IMR-90 (cell line): Measurements from ENCODE around the gene AMBRA1. TPM values are rescaled to one million over a fixed set of nuclear protein-coding genes. Genes with fewer than 3 reads are reported as not detected.

Source experiments
- ATAC-seq: fragments of 200-7000 bp; cut with Tn5 transposase; 2 replicates; pipeline ENCODE4 v1.9.1; 2020; ENCODE audit warnings: low read depth, mild to moderate bottlenecking, moderate library complexity
- BruUV-seq: library from RNA; stranded (reverse); fragments of 400-500 nt; replicated peaks from 2 replicates; lab custom pipeline; 2021; lab: Mats Ljungman, UMichigan
- CTCF ChIA-PET: fragments of 300-600 bp; formaldehyde crosslinking; extraction: SDS; loops from one replicate; lab custom pipeline; 2021; ENCODE audit warnings: antibody characterized with exemption; lab: Yijun Ruan, JAX
- POLR2A ChIA-PET: fragments of 300-600 bp; sonication (Branson Sonifier 250); formaldehyde crosslinking; loops from one replicate; lab custom pipeline; 2022; ENCODE audit warnings: antibody characterized with exemption; ENCODE audit not compliant: unreplicated experiment; lab: Charles Lee
- DNase-seq: peaks from one replicate; pipeline ENCODE4 v3.0.0; 2013
- H2AFZ ChIP-seq: replicated peaks from 2 replicates; pipeline ENCODE3; 2013; ENCODE audit warnings: low read length, mild to moderate bottlenecking; ENCODE audit not compliant: poor library complexity
- H2AK5ac ChIP-seq: 2 replicates; pipeline ENCODE4 v1.6.1; 2013; ENCODE audit warnings: low read depth, low read length, inconsistent platforms
- H2AK9ac ChIP-seq: replicated peaks from 2 replicates; pipeline ENCODE3; 2013; ENCODE audit warnings: mild to moderate bottlenecking, low read depth, low read length, moderate library complexity; ENCODE audit not compliant: poor library complexity
- H2BK120ac ChIP-seq: 2 replicates; pipeline ENCODE4 v1.6.1; 2013; ENCODE audit warnings: low read depth, low read length, inconsistent platforms
- H2BK15ac ChIP-seq: 3 replicates; pipeline ENCODE4 v1.6.1; 2013; ENCODE audit warnings: low read depth, low read length, inconsistent platforms
- H2BK20ac ChIP-seq: 2 replicates; pipeline ENCODE4 v1.6.1; 2013; ENCODE audit warnings: low read depth, mild to moderate bottlenecking, inconsistent platforms, low read length, moderate library complexity
- H2BK5ac ChIP-seq: 2 replicates; pipeline ENCODE4 v1.6.1; 2013; ENCODE audit warnings: mild to moderate bottlenecking, low read depth, low read length, inconsistent platforms; ENCODE audit not compliant: poor library complexity, severe bottlenecking
- H3K14ac ChIP-seq: replicated peaks from 2 replicates; pipeline ENCODE4 v1.6.1; 2013; ENCODE audit warnings: low read depth, low read length, inconsistent platforms
- H3K18ac ChIP-seq: 2 replicates; pipeline ENCODE4 v1.6.1; 2013; ENCODE audit warnings: low read depth, low read length, control low read depth
- H3K23ac ChIP-seq: 2 replicates; pipeline ENCODE4 v1.6.1; 2013; ENCODE audit warnings: low read depth, low read length, inconsistent platforms
- H3K27ac ChIP-seq: 2 replicates; pipeline ENCODE4 v1.5.1; 2013; ENCODE audit warnings: mild to moderate bottlenecking, control low read depth, low read length; ENCODE audit not compliant: insufficient read depth
- H3K27me3 ChIP-seq: 2 replicates; pipeline ENCODE4 v1.6.1; 2013; ENCODE audit warnings: low read length; ENCODE audit not compliant: control insufficient read depth, insufficient read depth
- H3K36me3 ChIP-seq: 2 replicates; pipeline ENCODE4 v1.6.1; 2013; ENCODE audit warnings: low read length, mixed read lengths; ENCODE audit not compliant: control insufficient read depth, insufficient read depth
- H3K4ac ChIP-seq: 2 replicates; pipeline ENCODE4 v1.6.1; 2013; ENCODE audit warnings: low read depth, low read length, inconsistent platforms
- H3K4me1 ChIP-seq: 2 replicates; pipeline ENCODE4 v1.6.1; 2013; ENCODE audit warnings: low read length, mixed read lengths; ENCODE audit not compliant: control insufficient read depth, insufficient read depth
- H3K4me2 ChIP-seq: 2 replicates; pipeline ENCODE4 v1.6.1; 2013; ENCODE audit warnings: low read depth, mild to moderate bottlenecking, control low read depth, low read length, moderate library complexity
- H3K4me3 ChIP-seq: 2 replicates; pipeline ENCODE4 v1.5.1; 2013; ENCODE audit warnings: low read depth, mild to moderate bottlenecking, control low read depth, low read length, moderate library complexity; ENCODE audit not compliant: insufficient read depth
- H3K56ac ChIP-seq: 2 replicates; pipeline ENCODE4 v1.6.1; 2013; ENCODE audit warnings: low read length, inconsistent platforms; ENCODE audit not compliant: insufficient read depth; ENCODE audit errors: extremely low read depth
- H3K79me1 ChIP-seq, 2 experiments: 2 replicates each; pipeline ENCODE4 v1.6.1; 2013; ENCODE audit warnings: low read length in 2 of 2, inconsistent platforms in 1 of 2, low read depth in 1 of 2
- H3K9ac ChIP-seq: 2 replicates; pipeline ENCODE4 v1.6.1; 2013; ENCODE audit warnings: low read depth, low read length, control low read depth
- H3K9me1 ChIP-seq: 2 replicates; pipeline ENCODE4 v1.6.1; 2013; ENCODE audit warnings: low read length, inconsistent platforms; ENCODE audit not compliant: insufficient read depth
- H3K9me3 ChIP-seq: 2 replicates; pipeline ENCODE4 v1.6.1; 2013; ENCODE audit warnings: low read length; ENCODE audit not compliant: control insufficient read depth, insufficient read depth
- H4K20me1 ChIP-seq: 2 replicates; pipeline ENCODE4 v1.6.1; 2013; ENCODE audit warnings: low read length, inconsistent platforms; ENCODE audit not compliant: insufficient read depth
- H4K5ac ChIP-seq: 2 replicates; pipeline ENCODE4 v1.6.1; 2013; ENCODE audit warnings: mild to moderate bottlenecking, low read depth, low read length, control low read depth
- H4K8ac ChIP-seq, 2 experiments: 2 replicates each; pipeline ENCODE4 v1.6.1; 2013; ENCODE audit warnings: low read depth in 2 of 2, low read length in 2 of 2, control low read depth in 1 of 2, inconsistent platforms in 1 of 2
- H4K91ac ChIP-seq: 2 replicates; pipeline ENCODE4 v1.6.1; 2013; ENCODE audit warnings: low read depth, low read length, inconsistent platforms; ENCODE audit not compliant: insufficient read depth
- BHLHE40 ChIP-seq: fragments of 150-350 bp; IDR thresholded peaks from 2 replicates; pipeline ENCODE4 v1.6.1; 2016; ENCODE audit warnings: mild to moderate bottlenecking, low read depth, low read length
- CEBPB ChIP-seq: IDR thresholded peaks from 2 replicates; pipeline ENCODE4 v1.6.1; 2012; ENCODE audit warnings: low read depth, low read length, improper control_type of control experiment
- CHD1 ChIP-seq: IDR thresholded peaks from 2 replicates; pipeline ENCODE4 v1.6.1; 2012; ENCODE audit warnings: low read depth, low read length, improper control_type of control experiment
- FOS ChIP-seq: fragments of 150-350 bp; IDR thresholded peaks from 2 replicates; pipeline ENCODE4 v1.6.1; 2016; ENCODE audit warnings: low read depth, low read length
- MAFK ChIP-seq: IDR thresholded peaks from 2 replicates; pipeline ENCODE4 v1.6.1; 2012; ENCODE audit warnings: low read depth, low read length, improper control_type of control experiment
- MXI1 ChIP-seq: IDR thresholded peaks from 2 replicates; pipeline ENCODE4 v1.6.1; 2012; ENCODE audit warnings: low read depth, mild to moderate bottlenecking, low read length, moderate library complexity, borderline replicate concordance
- RAD21 ChIP-seq: IDR thresholded peaks from 2 replicates; pipeline ENCODE4 v1.6.1; 2012; ENCODE audit warnings: low read length, improper control_type of control experiment
- RCOR1 ChIP-seq: IDR thresholded peaks from 2 replicates; pipeline ENCODE4 v1.6.1; 2012; ENCODE audit warnings: mild to moderate bottlenecking, low read length, improper control_type of control experiment; ENCODE audit not compliant: insufficient replicate concordance
- RFX5 ChIP-seq: IDR thresholded peaks from 2 replicates; pipeline ENCODE4 v1.8.0; 2012; ENCODE audit warnings: low read depth, mild to moderate bottlenecking, low read length, moderate library complexity
- SMC3 ChIP-seq: fragments of 150-350 bp; IDR thresholded peaks from 2 replicates; pipeline ENCODE4 v1.6.1; 2016; ENCODE audit warnings: low read depth, mild to moderate bottlenecking, antibody characterized with exemption, low read length, moderate library complexity
- USF2 ChIP-seq: fragments of 150-350 bp; IDR thresholded peaks from 2 replicates; pipeline ENCODE4 v1.6.1; 2017; ENCODE audit warnings: mild to moderate bottlenecking, antibody characterized with exemption, low read length, low read depth
- WGBS, 2 experiments: methylation state at CpG; one replicate each; pipeline versions ENCODE4 v1.1.5 to v1.1.7; 2013; ENCODE audit warnings: missing lambda C conversion rate in 2 of 2; ENCODE audit not compliant: insufficient read length in 1 of 2; ENCODE audit errors: extremely low coverage in 2 of 2; 5-methylcytosine and 5-hydroxymethylcytosine counted together
- dilution Hi-C: fragments of 300-500 bp; cut with HindIII; formaldehyde crosslinking; loops from one replicate; pipeline ENCODE4 v1.14.3; 2018; ENCODE audit warnings: low sequenced_read_pairs; ENCODE audit not compliant: unreplicated experiment
- in situ Hi-C: fragments of 300-500 bp; cut with MboI; formaldehyde crosslinking; loops from 3 replicates; pipeline ENCODE4 v1.14.3; 2019; ENCODE audit warnings: low sequenced_read_pairs, inconsistent platforms, mixed read lengths
- intact Hi-C: fragments of 100-400 bp; cut with micrococcal nuclease; formaldehyde crosslinking; loops from 2 replicates; pipeline ENCODE4 v1.10.0; 2022
- polyA plus RNA-seq, 3 experiments: library from polyadenylated mRNA; depleted of rRNA; stranded (reverse); fragments of >200 nt; gene quantifications; 2 replicates each; pipeline ENCODE4 v1.2.3, GENCODE V29; 2012; ENCODE audit warnings: low replicate concordance in 1 of 3
- total RNA-seq: library from RNA; depleted of rRNA; stranded (reverse); fragments of >200 nt; gene quantifications from 2 replicates; pipeline ENCODE4 v1.2.3, GENCODE V29; 2012

Gene AMBRA1
- total and polyA plus RNA-seq, 2 of the 4 experiments (the other 2 are of a cell fraction): 9.4 to 18.3 TPM

- CTCF ChIA-PET: interaction anchor here (1.1 kb wide), 1 partner anchor 8 kb away, joined by 6 read pairs; no protein-coding TSS in a partner anchor
- ATAC-seq (no peak), DNase-seq (no peak)
- H3K27ac ChIP-seq: no peak overlapping the region
- intact Hi-C loops (no loop called here), dilution Hi-C loops (no loop called here), in situ Hi-C loops (no loop called here)
- peaks cover 5% of the 10 kb centered on the region; the same call in 1 of the 2 replicates for H3K9me1 ChIP-seq
- no peak overlapping the region for H3K18ac ChIP-seq
- no peak overlapping the region for H2BK5ac ChIP-seq
- H3K27me3 ChIP-seq: no peaks in the 10 kb centered on the region
- no peak overlapping the region for H3K56ac ChIP-seq
- H3K4me2 ChIP-seq: no peak overlapping the region
- H2BK120ac ChIP-seq: no peak overlapping the region
- POLR2A ChIA-PET: interaction anchor here (0.6 kb wide), 1 partner anchor 22 kb away, joined by 3 read pairs; no protein-coding TSS in a partner anchor
- peaks cover 5 to 29% of the 10 kb centered on the region in 2 experiments; a peak in 3 of 4 replicates for H3K79me1 ChIP-seq
- no peak overlapping the region for H4K5ac ChIP-seq
- H4K91ac ChIP-seq: no peak overlapping the region
- no CpG with 5 or more reads among the region's 1 CpG for WGBS, 2 experiments
- H3K36me3 ChIP-seq: peaks cover 9% of the 10 kb centered on the region
- H2AK5ac ChIP-seq: no peak overlapping the region
- no TSS peak for BruUV-seq
- no peaks in the 10 kb centered on the region for H3K9me3 ChIP-seq
- H3K4me3 ChIP-seq: no peak overlapping the region
- no peak overlapping the region for H2BK15ac ChIP-seq
- no peak overlapping the region for H3K9ac ChIP-seq
- no peak overlapping the region for H2AFZ ChIP-seq
- H3K14ac ChIP-seq: no peak overlapping the region
- no peak overlapping the region for H4K8ac ChIP-seq
- no peak overlapping the region for H3K23ac ChIP-seq
- no peak overlapping the region for H2AK9ac ChIP-seq
- no peaks in the 10 kb centered on the region for H3K4me1 ChIP-seq
- H3K4ac ChIP-seq: no peak overlapping the region
- TF ChIP-seq MAFK (no peak), FOS (no peak), RAD21 (no peak), CEBPB (no peak), RFX5 (no peak), BHLHE40 (no peak), CHD1 (no peak), RCOR1 (no peak), MXI1 (no peak), SMC3 (no peak), USF2 (no peak)
- no peak overlapping the region for H2BK20ac ChIP-seq
- H4K20me1 ChIP-seq: no peaks in the 10 kb centered on the region
These were observed 95.6 kb downstream of the AMBRA1 start for GRCh38 chr11:46498179-46498578.
